ENCODE results near the gene HOXC13. TPM values are rescaled to one million over a fixed set of nuclear protein-coding genes. Genes with fewer than 3 reads are reported as not detected.

The HOXC13 gene
- total RNA-seq, 1 donor from 2014 or later = not detected

DNA sequence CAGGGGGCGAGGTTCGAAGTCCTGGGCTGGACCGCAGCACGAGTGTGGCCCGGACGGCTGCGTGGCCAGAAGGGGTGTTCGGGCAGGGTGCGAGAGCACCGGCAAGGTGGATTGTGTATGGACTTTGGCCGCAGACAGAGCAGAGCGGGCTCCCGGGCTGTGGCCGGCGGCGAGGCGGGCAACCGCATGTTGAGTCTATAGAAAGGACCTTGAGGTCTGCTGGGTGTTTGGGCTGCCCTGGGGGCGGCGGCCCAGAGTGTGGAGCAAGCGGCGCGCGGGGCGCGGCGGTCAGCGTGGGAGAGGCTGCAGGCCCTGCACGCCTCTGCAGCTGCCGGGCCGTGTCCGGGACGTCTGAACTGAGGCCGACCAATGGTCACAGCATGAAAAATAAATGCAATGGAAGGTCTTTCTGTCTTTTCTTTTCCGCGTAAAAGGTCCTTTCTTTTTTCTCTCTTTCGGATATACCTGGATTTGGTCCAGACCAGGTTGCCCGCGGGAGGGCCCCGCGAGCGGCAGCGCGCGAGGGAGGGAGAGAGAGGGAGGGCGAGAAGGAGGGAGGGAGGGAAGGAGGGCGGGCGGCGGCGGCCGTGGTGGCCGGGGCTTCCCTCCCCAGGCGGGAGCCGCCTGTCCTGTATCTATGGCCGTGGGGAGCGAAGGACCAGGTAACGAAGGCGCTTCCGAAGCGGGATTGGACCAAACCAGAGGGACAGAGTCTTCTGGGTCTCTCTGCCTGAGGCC is 55.8 kb downstream of the HOXC13 start:
- Mint-ChIP-seq H3K36me3 (ENCODE audit: low read depth) (peaks cover 1% of the 10 kb centered on the region), H3K4me1 (peaks cover 34% of the 10 kb centered on the region), H3K9me3 (peaks cover 2% of the 10 kb centered on the region), H3K4me3 (peak overlapping the region; percentile 82), H3K27ac (peak overlapping the region; percentile 20), H3K27me3 (peaks cover 80% of the 10 kb centered on the region)
- DNase-seq = no peak
- POLR2A ChIA-PET = interaction anchor here (0.6 kb wide), 1 partner anchor 198 kb away, joined by 3 read pairs; no protein-coding TSS in a partner anchor
- intact Hi-C loops (cut with micrococcal nuclease) = loop anchor here (2.0 to 5.0 kb wide), 3 partner anchors 20 to 42 kb away; partner anchors contain the start of genes HOTAIR, HOXC12 and HOXC5
- no peak for ATAC-seq (ENCODE audit: low read depth)
- CTCF ChIA-PET = no interaction called here
- TF ChIP-seq, protein P1, sequence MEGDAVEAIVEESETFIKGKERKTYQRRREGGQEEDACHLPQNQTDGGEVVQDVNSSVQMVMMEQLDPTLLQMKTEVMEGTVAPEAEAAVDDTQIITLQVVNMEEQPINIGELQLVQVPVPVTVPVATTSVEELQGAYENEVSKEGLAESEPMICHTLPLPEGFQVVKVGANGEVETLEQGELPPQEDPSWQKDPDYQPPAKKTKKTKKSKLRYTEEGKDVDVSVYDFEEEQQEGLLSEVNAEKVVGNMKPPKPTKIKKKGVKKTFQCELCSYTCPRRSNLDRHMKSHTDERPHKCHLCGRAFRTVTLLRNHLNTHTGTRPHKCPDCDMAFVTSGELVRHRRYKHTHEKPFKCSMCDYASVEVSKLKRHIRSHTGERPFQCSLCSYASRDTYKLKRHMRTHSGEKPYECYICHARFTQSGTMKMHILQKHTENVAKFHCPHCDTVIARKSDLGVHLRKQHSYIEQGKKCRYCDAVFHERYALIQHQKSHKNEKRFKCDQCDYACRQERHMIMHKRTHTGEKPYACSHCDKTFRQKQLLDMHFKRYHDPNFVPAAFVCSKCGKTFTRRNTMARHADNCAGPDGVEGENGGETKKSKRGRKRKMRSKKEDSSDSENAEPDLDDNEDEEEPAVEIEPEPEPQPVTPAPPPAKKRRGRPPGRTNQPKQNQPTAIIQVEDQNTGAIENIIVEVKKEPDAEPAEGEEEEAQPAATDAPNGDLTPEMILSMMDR (IDR thresholded peaks at IDR 0.05) = no peak

DNA sequence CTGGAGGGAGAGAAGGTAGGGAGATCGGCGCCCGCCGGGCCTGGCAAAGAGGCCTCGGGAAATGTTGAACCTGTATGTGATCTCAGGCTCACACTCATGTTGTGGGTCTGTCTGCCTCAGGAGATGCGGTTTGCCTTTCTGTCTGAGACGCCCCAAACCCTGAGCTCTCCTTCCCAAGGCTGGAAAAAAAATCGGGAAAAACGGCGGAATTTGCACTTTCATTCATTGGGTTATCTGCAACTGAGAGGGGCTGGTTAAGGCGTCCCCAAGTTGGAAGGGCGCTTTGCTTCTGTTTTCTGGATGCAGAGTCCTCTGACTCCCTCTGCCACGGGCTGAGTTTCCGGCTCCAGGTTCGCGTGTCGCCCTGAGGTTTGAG is 56.4 kb downstream of the HOXC13 start:
- Mint-ChIP-seq H3K27ac (no peak overlapping the region), H3K36me3 (ENCODE audit: low read depth) (peaks cover 1% of the 10 kb centered on the region), H3K4me3 (peak overlapping the region; percentile 82), H3K9me3 (peaks cover 2% of the 10 kb centered on the region), H3K27me3 (peaks cover 79% of the 10 kb centered on the region), H3K4me1 (peaks cover 33% of the 10 kb centered on the region)
- ChIA-PET POLR2A (interaction anchor here (0.6 kb wide), 1 partner anchor 197 kb away, joined by 3 read pairs; no protein-coding TSS in a partner anchor), CTCF (interaction anchor here (1.7 kb wide), 1 partner anchor 10 kb away, joined by 6 read pairs; no protein-coding TSS in a partner anchor)
- DNase-seq = no peak
- ATAC-seq (ENCODE audit: low read depth) = peak; percentile 25
- TF ChIP-seq, protein P1 (IDR thresholded peaks at IDR 0.05) = no peak
- intact Hi-C loops (cut with micrococcal nuclease) = loop anchor here (2.0 to 5.0 kb wide), 3 partner anchors 20 to 43 kb away; partner anchors contain the start of genes HOTAIR, HOXC12 and HOXC5

DNA sequence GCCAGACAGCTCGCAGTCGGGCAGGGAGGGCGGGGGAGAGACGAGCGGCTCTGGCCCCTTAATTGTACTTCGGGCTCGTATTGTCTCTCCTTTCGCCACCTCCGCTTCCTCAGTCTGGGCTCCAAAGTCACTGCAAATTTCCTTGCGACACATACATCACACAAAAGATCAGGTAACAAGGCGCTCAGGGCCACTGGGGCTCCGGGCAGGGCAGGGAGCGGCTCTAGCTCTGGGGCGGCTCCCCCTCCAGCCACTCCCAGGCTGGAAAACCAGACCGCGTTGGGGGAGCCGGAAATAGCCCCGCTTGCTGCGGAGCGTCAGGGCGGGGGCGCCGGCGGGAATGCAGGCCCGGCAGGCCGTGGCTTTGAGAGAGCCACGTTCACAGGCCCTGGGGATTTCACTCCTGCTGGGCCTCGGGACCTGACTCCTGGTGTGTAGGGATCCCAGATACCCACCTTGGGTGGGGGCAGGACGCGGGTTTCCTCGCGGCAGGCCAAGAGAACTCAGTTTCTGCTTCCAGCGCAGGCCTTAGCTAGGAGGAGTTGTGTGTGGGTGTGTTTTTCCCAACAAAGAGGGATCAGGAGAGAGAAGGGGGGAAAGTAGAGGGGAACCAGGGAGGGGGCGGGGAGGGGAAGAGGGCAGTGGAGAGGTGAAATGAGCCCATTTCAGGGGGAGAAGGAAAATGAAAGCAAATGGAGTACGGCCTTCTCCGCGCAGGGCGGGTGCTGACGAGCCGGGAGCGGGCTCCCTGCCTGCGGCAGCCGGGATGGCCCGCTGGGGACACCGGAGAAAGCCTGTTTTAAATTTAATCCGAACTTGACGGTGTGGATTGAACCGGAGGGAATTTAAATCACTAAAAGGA is 57.0 kb downstream of the HOXC13 start:
- POLR2A ChIA-PET = interaction anchor here (0.6 to 0.7 kb wide), 2 partner anchors 14 to 197 kb away, joined by 3 to 9 read pairs; partner anchors contain the start of gene HOXC8
- intact Hi-C loops (cut with micrococcal nuclease) = loop anchor here (2.0 to 5.0 kb wide), 4 partner anchors 19 to 43 kb away; partner anchors contain the start of genes HOTAIR, HOXC12 and HOXC5
- Mint-ChIP-seq H3K27ac (no peak overlapping the region), H3K4me1 (peaks cover 34% of the 10 kb centered on the region), H3K9me3 (peaks cover 2% of the 10 kb centered on the region), H3K36me3 (ENCODE audit: low read depth) (peaks cover 1% of the 10 kb centered on the region), H3K27me3 (peaks cover 75% of the 10 kb centered on the region), H3K4me3 (peak overlapping the region; percentile 82)
- ATAC-seq (ENCODE audit: low read depth) (peak; percentile 37), DNase-seq (no peak)
- CTCF ChIA-PET = interaction anchor here (1.7 kb wide), 1 partner anchor 10 kb away, joined by 6 read pairs; no protein-coding TSS in a partner anchor
- TF ChIP-seq, protein P1 (IDR thresholded peaks at IDR 0.05) = no peak

Other genes starting within 250 kb of the HOXC13 start
- gene CALCOCO1, start 211.4 kb upstream of the HOXC13 start, total RNA-seq = 44.2 and 59.5 TPM in 2 replicates
- gene CISTR, start 186.9 kb upstream of the HOXC13 start, total RNA-seq = not detected in 2 replicates
- gene HOXC12, start 16.1 kb downstream of the HOXC13 start, total RNA-seq = not detected in 2 replicates
- gene HOXC11, start 34.3 kb downstream of the HOXC13 start, total RNA-seq = not detected in 2 replicates
- not detected in 2 replicates for gene HOTAIR, start 36.1 kb downstream of the HOXC13 start, total RNA-seq
- gene HOXC10, start 46.3 kb downstream of the HOXC13 start, total RNA-seq = not detected in 2 replicates
- not detected in 2 replicates for gene HOXC9, start 61.3 kb downstream of the HOXC13 start, total RNA-seq
- not detected in 2 replicates for gene HOXC8, start 70.2 kb downstream of the HOXC13 start, total RNA-seq
- gene HOXC6, start 89.6 kb downstream of the HOXC13 start, total RNA-seq = not detected in 2 replicates
- not detected in 2 replicates for gene HOXC5, start 94.2 kb downstream of the HOXC13 start, total RNA-seq
- 4.3 and 4.8 TPM in 2 replicates for gene HOXC4, start 115.0 kb downstream of the HOXC13 start, total RNA-seq